Mesendoderm (in vitro differentiated cells): ENCODE results near the gene FAAP100.

Experiments
- DNase-seq: peaks from one replicate; pipeline ENCODE4 v3.0.0; 2013
- H2AK5ac ChIP-seq: 2 replicates; pipeline ENCODE4 v1.6.1; 2013; ENCODE audit warnings: low read length, inconsistent platforms
- H2BK120ac ChIP-seq: 2 replicates; pipeline ENCODE4 v1.6.1; 2013; ENCODE audit warnings: low read depth, mild to moderate bottlenecking, low read length, moderate library complexity, mixed read lengths
- H2BK15ac ChIP-seq: replicated peaks from 2 replicates; pipeline ENCODE4 v1.6.1; 2013; ENCODE audit warnings: low read depth, mild to moderate bottlenecking, moderate library complexity
- H2BK5ac ChIP-seq: 2 replicates; pipeline ENCODE4 v1.6.1; 2013; ENCODE audit warnings: low read length, inconsistent platforms
- H3K18ac ChIP-seq: 2 replicates; pipeline ENCODE4 v1.6.1; 2013; ENCODE audit warnings: mild to moderate bottlenecking, low read length, mixed read lengths
- H3K23ac ChIP-seq: one replicate; pipeline ENCODE4 v1.6.1; 2013; ENCODE audit warnings: low read length
- H3K27ac ChIP-seq: 2 replicates; pipeline ENCODE4 v1.5.1; 2013; ENCODE audit warnings: low read depth, mild to moderate bottlenecking, inconsistent platforms, low read length, moderate library complexity
- H3K27me3 ChIP-seq: 2 replicates; pipeline ENCODE4 v1.6.1; 2013; ENCODE audit warnings: low read length, control low read depth, mild to moderate bottlenecking, inconsistent platforms; ENCODE audit not compliant: insufficient read depth, poor library complexity
- H3K36me3 ChIP-seq: 2 replicates; pipeline ENCODE4 v1.6.1; 2013; ENCODE audit warnings: low read length, inconsistent platforms; ENCODE audit not compliant: control insufficient read depth, insufficient read depth
- H3K4ac ChIP-seq: one replicate; pipeline ENCODE4 v1.6.1; 2013; ENCODE audit warnings: low read depth, mild to moderate bottlenecking, low read length, moderate library complexity
- H3K4me1 ChIP-seq: 2 replicates; pipeline ENCODE4 v1.6.1; 2013; ENCODE audit warnings: low read depth, low read length, inconsistent platforms; ENCODE audit not compliant: control insufficient read depth
- H3K4me2 ChIP-seq: 2 replicates; pipeline ENCODE4 v1.6.1; 2013; ENCODE audit warnings: low read length
- H3K4me3 ChIP-seq: 2 replicates; pipeline ENCODE4 v1.5.1; 2013; ENCODE audit warnings: mild to moderate bottlenecking, low read length
- H3K56ac ChIP-seq: one replicate; pipeline ENCODE4 v1.6.1; 2013; ENCODE audit warnings: low read length
- H3K79me1 ChIP-seq: 2 replicates; pipeline ENCODE4 v1.6.1; 2013; ENCODE audit warnings: low read length, inconsistent platforms
- H3K79me2 ChIP-seq: 2 replicates; pipeline ENCODE4 v1.6.1; 2013; ENCODE audit warnings: mild to moderate bottlenecking, low read length; ENCODE audit not compliant: control insufficient read depth, insufficient read depth
- H3K9ac ChIP-seq: 2 replicates; pipeline ENCODE4 v1.6.1; 2013; ENCODE audit warnings: low read length, inconsistent platforms
- H4K5ac ChIP-seq: one replicate; pipeline ENCODE4 v1.6.1; 2013; ENCODE audit warnings: low read length
- H4K8ac ChIP-seq: one replicate; pipeline ENCODE4 v1.6.1; 2013; ENCODE audit warnings: low read depth, mild to moderate bottlenecking, control low read depth, low read length, moderate library complexity
- WGBS: extraction: QIAGEN DNeasy Blood & Tissue Kit; methylation state at CpG from one replicate; pipeline ENCODE4 v1.1.7; 2013; ENCODE audit warnings: low lambda C conversion rate, missing lambda C conversion rate; ENCODE audit not compliant: insufficient coverage; ENCODE audit errors: extremely low coverage; 5-methylcytosine and 5-hydroxymethylcytosine counted together

Gene FAAP100

DNA sequence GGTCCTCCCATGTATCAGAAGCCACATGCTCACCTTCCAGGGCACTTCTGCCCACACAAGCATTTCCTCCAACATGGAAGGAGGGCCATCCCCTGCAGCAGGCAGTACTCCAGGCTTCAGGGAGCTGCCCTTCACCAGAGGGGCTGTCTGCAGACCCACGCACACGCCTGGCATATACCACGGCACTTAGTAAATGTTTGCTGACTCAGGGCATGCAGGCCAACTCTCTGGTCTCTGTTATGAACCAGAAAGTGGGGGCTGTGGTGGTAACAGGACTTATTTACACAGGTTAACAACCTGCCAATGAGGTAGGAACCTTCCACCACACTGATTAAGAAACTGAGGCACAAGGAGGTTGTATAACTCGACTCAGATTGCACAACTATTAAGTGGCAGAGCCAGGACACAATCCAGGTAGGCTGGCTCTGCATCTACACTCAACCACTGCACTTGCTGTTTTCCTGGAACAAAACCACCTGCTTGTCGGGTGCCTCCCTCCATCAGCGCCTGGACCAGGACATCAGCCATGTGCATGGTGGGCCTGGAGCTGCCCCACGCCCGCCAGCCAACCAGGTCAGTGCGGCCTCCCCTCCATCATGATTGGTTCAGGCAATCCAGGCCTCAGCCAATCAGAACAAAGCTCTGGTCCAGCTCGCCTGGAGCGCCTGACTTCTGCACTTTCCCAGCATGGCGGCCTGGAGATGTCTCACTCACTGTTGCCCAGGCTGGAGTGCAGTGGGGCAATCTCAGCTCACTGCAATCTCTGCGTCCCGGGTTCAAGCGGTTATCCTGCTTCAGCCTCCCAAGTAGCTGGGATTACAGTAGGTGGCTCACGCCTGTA is 58.7 kb downstream of the FAAP100 start:
- no CpG with 5 or more reads among the region's 16 CpGs for WGBS

DNA sequence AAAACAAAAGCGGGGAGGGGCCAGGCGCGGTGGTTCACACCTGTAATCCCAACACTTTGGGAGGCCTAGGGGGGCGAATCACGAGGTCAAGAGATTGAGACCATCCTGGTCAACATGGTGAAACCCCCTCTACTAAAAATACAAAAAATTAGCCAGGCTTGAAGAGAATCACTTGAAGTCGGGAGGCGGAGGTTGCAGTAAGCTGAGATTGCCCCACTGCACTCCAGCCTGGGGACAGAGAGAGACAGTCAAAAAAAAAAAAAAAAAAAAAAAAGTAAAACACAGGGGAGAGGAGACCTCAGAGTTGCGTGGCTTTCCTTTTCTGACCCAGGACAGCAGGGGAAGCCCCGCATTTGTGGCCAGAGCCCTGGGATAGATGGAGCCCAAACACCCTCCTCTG is 59.4 kb downstream of the FAAP100 start:
- no peak overlapping the region for H3K18ac ChIP-seq
- H2BK5ac ChIP-seq: no peak overlapping the region
- no peaks in the 10 kb centered on the region for H3K36me3 ChIP-seq
- H4K5ac ChIP-seq: no peak overlapping the region
- H4K8ac ChIP-seq: no peak overlapping the region
- H3K79me2 ChIP-seq: no peaks in the 10 kb centered on the region
- no peaks in the 10 kb centered on the region for H3K79me1 ChIP-seq
- H3K27me3 ChIP-seq: no peaks in the 10 kb centered on the region
- no peak overlapping the region for H3K4me3 ChIP-seq
- no peak overlapping the region for H2AK5ac ChIP-seq
- no CpG with 5 or more reads among the region's 9 CpGs for WGBS
- H3K23ac ChIP-seq: no peak overlapping the region
- no peak for DNase-seq
- H3K4me2 ChIP-seq: no peak overlapping the region
- no peak overlapping the region for H3K27ac ChIP-seq
- no peaks in the 10 kb centered on the region for H3K4me1 ChIP-seq
- H2BK15ac ChIP-seq: no peak overlapping the region
- H3K56ac ChIP-seq: no peak overlapping the region
- H2BK120ac ChIP-seq: no peak overlapping the region
- H3K9ac ChIP-seq: no peak overlapping the region
- no peak overlapping the region for H3K4ac ChIP-seq

More for the DNA sequence above, 58.7 kb downstream of the FAAP100 start:
- Histone ChIP-seq H3K79me1 (no peaks in the 10 kb centered on the region), H3K27ac (no peak overlapping the region), H3K27me3 (no peaks in the 10 kb centered on the region), H3K18ac (no peak overlapping the region), H2BK120ac (no peak overlapping the region), H4K8ac (no peak overlapping the region), H2AK5ac (no peak overlapping the region), H3K4me3 (no peak overlapping the region), H3K9ac (no peak overlapping the region), H3K4me2 (no peak overlapping the region), H3K79me2 (no peaks in the 10 kb centered on the region), H4K5ac (no peak overlapping the region), H2BK5ac (no peak overlapping the region), H3K23ac (no peak overlapping the region), H3K36me3 (no peaks in the 10 kb centered on the region), H3K56ac (no peak overlapping the region), H3K4ac (no peak overlapping the region), H3K4me1 (no peaks in the 10 kb centered on the region), H2BK15ac (no peak overlapping the region)
- no peak for DNase-seq

DNA sequence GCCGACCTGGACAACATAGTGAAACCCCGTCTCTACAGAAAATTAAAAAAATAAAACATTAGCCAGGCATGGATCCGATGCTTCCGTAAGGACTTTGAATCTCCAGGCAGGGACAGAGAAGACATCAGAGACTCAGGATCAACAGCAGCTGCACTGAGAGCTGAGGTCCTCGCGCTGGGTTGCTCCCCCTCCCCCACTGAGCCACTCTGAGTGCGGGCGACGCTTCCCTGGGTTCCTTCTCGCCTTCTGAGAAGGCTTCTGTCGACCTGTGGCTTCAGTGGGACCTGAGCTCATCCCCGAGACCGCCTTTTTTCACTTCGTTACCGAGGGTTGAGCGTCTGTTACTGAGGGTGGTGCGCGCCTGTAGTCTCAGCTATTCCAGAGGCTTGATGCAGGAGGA is 60.0 kb downstream of the FAAP100 start:
- Histone ChIP-seq H3K4me2 (no peak overlapping the region), H3K18ac (no peak overlapping the region), H3K4me3 (no peak overlapping the region), H3K27ac (no peak overlapping the region), H2BK120ac (no peak overlapping the region), H3K9ac (no peak overlapping the region), H4K8ac (no peak overlapping the region), H3K27me3 (no peaks in the 10 kb centered on the region), H3K36me3 (no peaks in the 10 kb centered on the region), H3K23ac (no peak overlapping the region), H2BK5ac (no peak overlapping the region), H4K5ac (no peak overlapping the region), H3K79me1 (no peaks in the 10 kb centered on the region), H3K56ac (no peak overlapping the region), H2BK15ac (no peak overlapping the region), H3K4me1 (no peaks in the 10 kb centered on the region), H3K4ac (no peak overlapping the region), H3K79me2 (no peaks in the 10 kb centered on the region), H2AK5ac (no peak overlapping the region)
- WGBS: no CpG with 5 or more reads among the region's 18 CpGs
- DNase-seq: no peak

DNA sequence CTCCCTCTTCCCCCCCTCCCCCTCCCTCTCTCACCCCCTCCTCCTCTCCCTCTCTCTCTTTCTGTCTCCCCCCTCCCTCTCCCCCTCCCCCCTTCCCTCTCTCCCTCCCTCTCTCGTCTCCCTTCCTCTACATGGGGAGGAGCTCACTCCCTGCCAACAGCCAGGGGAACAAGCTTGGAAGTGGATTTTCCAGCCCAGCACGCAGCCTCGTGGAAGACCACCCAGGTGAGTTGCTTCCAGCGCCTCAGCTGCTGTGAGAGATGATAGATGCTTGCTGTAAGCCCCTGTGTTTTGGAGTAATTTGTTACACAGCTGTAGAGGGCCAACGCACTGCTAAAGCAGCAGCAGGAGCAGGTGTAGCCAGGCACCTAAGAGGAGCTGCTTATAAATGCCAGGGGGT is 60.4 kb downstream of the FAAP100 start:
- no peaks in the 10 kb centered on the region for H3K4me1 ChIP-seq
- no CpG with 5 or more reads among the region's 5 CpGs for WGBS
- H4K8ac ChIP-seq: no peak overlapping the region
- H3K9ac ChIP-seq: no peak overlapping the region
- H3K4me3 ChIP-seq: no peak overlapping the region
- no peak overlapping the region for H2AK5ac ChIP-seq
- H3K18ac ChIP-seq: no peak overlapping the region
- H2BK5ac ChIP-seq: no peak overlapping the region
- DNase-seq: no peak
- H3K79me2 ChIP-seq: no peaks in the 10 kb centered on the region
- H2BK120ac ChIP-seq: no peak overlapping the region
- H3K36me3 ChIP-seq: no peaks in the 10 kb centered on the region
- H3K4me2 ChIP-seq: no peak overlapping the region
- no peak overlapping the region for H3K23ac ChIP-seq
- H3K56ac ChIP-seq: no peak overlapping the region
- H3K27me3 ChIP-seq: no peaks in the 10 kb centered on the region
- H3K79me1 ChIP-seq: no peaks in the 10 kb centered on the region
- no peak overlapping the region for H3K27ac ChIP-seq
- no peak overlapping the region for H4K5ac ChIP-seq
- H3K4ac ChIP-seq: no peak overlapping the region
- H2BK15ac ChIP-seq: no peak overlapping the region

DNA sequence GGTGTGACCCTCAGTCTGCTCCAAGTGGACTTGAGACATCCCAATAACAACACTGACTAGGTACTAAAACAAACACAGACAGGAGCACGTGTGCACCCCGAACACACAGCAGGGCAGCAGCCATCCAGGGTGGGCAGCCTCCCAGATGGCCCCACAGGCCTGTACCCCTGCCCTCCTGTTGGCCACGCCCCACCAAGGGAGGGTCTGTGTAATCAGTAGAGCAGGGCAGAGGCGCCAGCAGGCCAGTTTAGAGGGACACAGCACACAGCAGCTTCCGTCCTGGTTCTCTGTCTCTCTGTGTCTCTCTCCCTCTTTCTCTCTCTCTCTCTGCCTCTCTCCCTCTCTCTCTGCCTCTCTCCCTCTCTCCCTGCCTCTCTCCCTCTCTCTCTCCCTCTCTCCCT is 61.0 kb downstream of the FAAP100 start:
- H2BK5ac ChIP-seq: no peak overlapping the region
- no CpG with 5 or more reads among the region's 5 CpGs for WGBS
- H3K4ac ChIP-seq: no peak overlapping the region
- H2AK5ac ChIP-seq: no peak overlapping the region
- H4K8ac ChIP-seq: no peak overlapping the region
- DNase-seq: no peak
- H3K36me3 ChIP-seq: no peaks in the 10 kb centered on the region
- no peaks in the 10 kb centered on the region for H3K4me1 ChIP-seq
- H3K27ac ChIP-seq: no peak overlapping the region
- no peak overlapping the region for H3K23ac ChIP-seq
- H3K9ac ChIP-seq: no peak overlapping the region
- H3K56ac ChIP-seq: no peak overlapping the region
- H3K4me3 ChIP-seq: no peak overlapping the region
- no peak overlapping the region for H3K18ac ChIP-seq
- H3K27me3 ChIP-seq: no peaks in the 10 kb centered on the region
- H4K5ac ChIP-seq: no peak overlapping the region
- H3K4me2 ChIP-seq: no peak overlapping the region
- no peak overlapping the region for H2BK15ac ChIP-seq
- H2BK120ac ChIP-seq: no peak overlapping the region
- H3K79me1 ChIP-seq: no peaks in the 10 kb centered on the region
- H3K79me2 ChIP-seq: no peaks in the 10 kb centered on the region
